Umbilical cord (tissue), 2 donors: ENCODE results near the gene CSMD2. TPM values are rescaled to one million over a fixed set of nuclear protein-coding genes. Genes with fewer than 3 reads are reported as not detected.

Experiments used
- DNase-seq: peaks from one replicate; pipeline ENCODE4 v3.0.0-alpha.2; 2015; ENCODE audit warnings: low spot score
- total RNA-seq: library from RNA; depleted of rRNA; stranded (reverse); fragments of >200 nt; gene quantifications from one replicate; pipeline ENCODE4 v1.2.3, GENCODE V29; 2014; ENCODE audit warnings: low replicate concordance; ENCODE audit not compliant: insufficient read depth

CSMD2 gene
- total RNA-seq, 1 donor from 2014 or later, result 10.1 TPM

GRCh38 chr1:33864460-33865389, 300.3 kb downstream of the CSMD2 start:
- no peak for DNase-seq

- DNase-seq, result no peak
Observed at GRCh38 chr1:33863779-33864178, 301.3 kb downstream of the CSMD2 start, which contains the start of gene HMGB4. HMGB4 (plus strand) TSS chr1:33864079; CDS start chr1:33864192, 113 bp downstream.

- no peak for DNase-seq
Observed at GRCh38 chr1:33860671-33861070, 304.4 kb downstream of the CSMD2 start.

GRCh38 chr1:33854091-33854490, 310.9 kb downstream of the CSMD2 start:
- no peak for DNase-seq

GRCh38 chr1:33853431-33853830, 311.6 kb downstream of the CSMD2 start:
- DNase-seq, result no peak

GRCh38 chr1:33852711-33853110, 312.3 kb downstream of the CSMD2 start:
- no peak for DNase-seq

GRCh38 chr1:33850481-33850880, 314.5 kb downstream of the CSMD2 start:
- DNase-seq, result no peak

GRCh38 chr1:33849211-33849610, 315.8 kb downstream of the CSMD2 start:
- no peak for DNase-seq

GRCh38 chr1:33848205-33848937, 316.7 kb downstream of the CSMD2 start:
- no peak for DNase-seq

- no peak for DNase-seq
Observed at GRCh38 chr1:33846861-33847260, 318.2 kb downstream of the CSMD2 start.

GRCh38 chr1:33844166-33844565, 320.9 kb downstream of the CSMD2 start:
- DNase-seq, result no peak

- peak; percentile 4 for DNase-seq
Observed at GRCh38 chr1:33842348-33842747, 322.7 kb downstream of the CSMD2 start.

GRCh38 chr1:33841494-33841893, 323.5 kb downstream of the CSMD2 start:
- no peak for DNase-seq

- DNase-seq, result no peak
Observed at GRCh38 chr1:33837635-33838034, 327.4 kb downstream of the CSMD2 start.

- DNase-seq, result no peak
Observed at GRCh38 chr1:33836911-33837310, 328.1 kb downstream of the CSMD2 start.

- DNase-seq, result no peak
Observed at GRCh38 chr1:33828654-33829053, 336.4 kb downstream of the CSMD2 start.

- no peak for DNase-seq
Observed at GRCh38 chr1:33828059-33828458, 337.0 kb downstream of the CSMD2 start.

- DNase-seq, result no peak
Observed at GRCh38 chr1:33826711-33827110, 338.3 kb downstream of the CSMD2 start.

GRCh38 chr1:33826311-33826710, 338.7 kb downstream of the CSMD2 start:
- DNase-seq, result no peak

GRCh38 chr1:33825506-33825905, 339.5 kb downstream of the CSMD2 start:
- DNase-seq, result no peak

GRCh38 chr1:33824971-33825370, 340.1 kb downstream of the CSMD2 start:
- no peak for DNase-seq

GRCh38 chr1:33824321-33824720, 340.7 kb downstream of the CSMD2 start:
- DNase-seq, result no peak

- no peak for DNase-seq
Observed at GRCh38 chr1:33823830-33824229, 341.2 kb downstream of the CSMD2 start.
